Endothelial cell (in vitro differentiated cells): Measurements from ENCODE around the gene CCDC97. TPM values are rescaled to one million over a fixed set of nuclear protein-coding genes. Genes with fewer than 3 reads are reported as not detected.

Experiments used
- DNase-seq: peaks from one replicate; pipeline ENCODE4 v3.0.0; 2021; ENCODE audit warnings: low spot score
- H3K27ac Mint-ChIP-seq: one replicate; pipeline ENCODE4 v1.8.0; 2021; ENCODE audit warnings: mixed read lengths, inconsistent platforms; ENCODE audit not compliant: unreplicated experiment
- H3K27me3 Mint-ChIP-seq: one replicate; pipeline ENCODE4 v1.8.0; 2021; ENCODE audit warnings: mild to moderate bottlenecking, moderate library complexity, mixed read lengths, inconsistent platforms; ENCODE audit not compliant: unreplicated experiment
- H3K36me3 Mint-ChIP-seq: one replicate; pipeline ENCODE4 v1.8.0; 2021; ENCODE audit warnings: mild to moderate bottlenecking, low read depth, mixed read lengths, inconsistent platforms; ENCODE audit not compliant: unreplicated experiment
- H3K4me1 Mint-ChIP-seq: one replicate; pipeline ENCODE4 v1.8.0; 2021; ENCODE audit warnings: mild to moderate bottlenecking, mixed read lengths, inconsistent platforms; ENCODE audit not compliant: unreplicated experiment
- H3K4me3 Mint-ChIP-seq: one replicate; pipeline ENCODE4 v1.8.0; 2021; ENCODE audit warnings: mild to moderate bottlenecking, mixed read lengths, inconsistent platforms; ENCODE audit not compliant: unreplicated experiment
- H3K9me3 Mint-ChIP-seq: one replicate; pipeline ENCODE4 v1.8.0; 2021; ENCODE audit warnings: mixed read lengths, inconsistent platforms; ENCODE audit not compliant: unreplicated experiment
- CTCF ChIP-seq: fragments of 200-600 bp; sonication (generic); IDR thresholded peaks from one replicate; pipeline ENCODE4 v1.5.0; 2021; ENCODE audit warnings: antibody characterized with exemption; ENCODE audit not compliant: unreplicated experiment
- total RNA-seq: library from RNA; stranded (reverse); fragmentation: NEBNext Ultra II Directional; extraction: Animal tissue kit (Norgen Biotek cat#: 25700); gene quantifications from one replicate; pipeline ENCODE4 v1.2.1, GENCODE V29; 2021; ENCODE audit not compliant: unreplicated experiment

Gene CCDC97
- total RNA-seq, 1 donor from 2014 or later, result 28.6 TPM

- peak; percentile 97 for TF ChIP-seq CTCF
- Mint-ChIP-seq H3K4me3 (peak overlapping the region; percentile 98), H3K9me3 (no peaks in the 10 kb centered on the region), H3K36me3 (peaks cover 44% of the 10 kb centered on the region), H3K27me3 (peaks cover 20% of the 10 kb centered on the region), H3K27ac (peak overlapping the region; percentile 85), H3K4me1 (peaks cover 57% of the 10 kb centered on the region)
- DNase-seq, result peak; percentile 95
These were observed 1.4 kb upstream of the CCDC97 start for GRCh38 chr19:41308450-41309179.

GRCh38 chr19:41309180-41310032 is 566 bp upstream of the CCDC97 start:
- Mint-ChIP-seq H3K4me1 (peaks cover 55% of the 10 kb centered on the region), H3K36me3 (peaks cover 38% of the 10 kb centered on the region), H3K9me3 (no peaks in the 10 kb centered on the region), H3K27me3 (peaks cover 21% of the 10 kb centered on the region), H3K27ac (peak overlapping the region; percentile 85), H3K4me3 (peak overlapping the region; percentile 98)
- DNase-seq, result no peak
- TF ChIP-seq CTCF, result no peak

GRCh38 chr19:41311072-41311471 is 1.1 kb downstream of the CCDC97 start:
- Mint-ChIP-seq H3K36me3 (peaks cover 31% of the 10 kb centered on the region), H3K9me3 (no peaks in the 10 kb centered on the region), H3K4me3 (no peak overlapping the region), H3K27me3 (peaks cover 21% of the 10 kb centered on the region), H3K4me1 (peaks cover 49% of the 10 kb centered on the region), H3K27ac (no peak overlapping the region)
- no peak for TF ChIP-seq CTCF
- no peak for DNase-seq

GRCh38 chr19:41311613-41312012 is 1.6 kb downstream of the CCDC97 start:
- Mint-ChIP-seq H3K9me3 (no peaks in the 10 kb centered on the region), H3K27ac (peak overlapping the region; percentile 41), H3K4me1 (peaks cover 49% of the 10 kb centered on the region), H3K4me3 (peak overlapping the region; percentile 86), H3K36me3 (peaks cover 34% of the 10 kb centered on the region), H3K27me3 (peaks cover 21% of the 10 kb centered on the region)
- TF ChIP-seq CTCF, result no peak
- no peak for DNase-seq
